IPS-20b (cell line): Measurements from ENCODE around the gene ZSCAN5B.

Source experiments
- H3K27ac ChIP-seq: one replicate; pipeline ENCODE4 v1.5.1; 2013; ENCODE audit warnings: low read length
- H3K27me3 ChIP-seq: 2 replicates; pipeline ENCODE4 v1.6.1; 2013; ENCODE audit warnings: mild to moderate bottlenecking, low read length, inconsistent platforms; ENCODE audit not compliant: insufficient read depth
- H3K36me3 ChIP-seq: 2 replicates; pipeline ENCODE4 v1.6.1; 2013; ENCODE audit warnings: low read depth, mild to moderate bottlenecking, inconsistent platforms, low read length, moderate library complexity; ENCODE audit not compliant: insufficient read depth
- H3K4me1 ChIP-seq: 2 replicates; pipeline ENCODE4 v1.6.1; 2013; ENCODE audit warnings: mild to moderate bottlenecking, control low read depth, inconsistent platforms, low read length, moderate library complexity; ENCODE audit not compliant: insufficient read depth
- H3K4me3 ChIP-seq: 2 replicates; pipeline ENCODE4 v1.5.1; 2013; ENCODE audit warnings: mild to moderate bottlenecking, low read length, inconsistent platforms
- H3K9ac ChIP-seq: 2 replicates; pipeline ENCODE4 v1.6.1; 2013; ENCODE audit warnings: low read depth, mild to moderate bottlenecking, inconsistent platforms, low read length, moderate library complexity
- H3K9me3 ChIP-seq: 2 replicates; pipeline ENCODE4 v1.6.1; 2013; ENCODE audit warnings: mild to moderate bottlenecking, low read depth, low read length, inconsistent platforms; ENCODE audit not compliant: insufficient read depth

ZSCAN5B gene

DNA sequence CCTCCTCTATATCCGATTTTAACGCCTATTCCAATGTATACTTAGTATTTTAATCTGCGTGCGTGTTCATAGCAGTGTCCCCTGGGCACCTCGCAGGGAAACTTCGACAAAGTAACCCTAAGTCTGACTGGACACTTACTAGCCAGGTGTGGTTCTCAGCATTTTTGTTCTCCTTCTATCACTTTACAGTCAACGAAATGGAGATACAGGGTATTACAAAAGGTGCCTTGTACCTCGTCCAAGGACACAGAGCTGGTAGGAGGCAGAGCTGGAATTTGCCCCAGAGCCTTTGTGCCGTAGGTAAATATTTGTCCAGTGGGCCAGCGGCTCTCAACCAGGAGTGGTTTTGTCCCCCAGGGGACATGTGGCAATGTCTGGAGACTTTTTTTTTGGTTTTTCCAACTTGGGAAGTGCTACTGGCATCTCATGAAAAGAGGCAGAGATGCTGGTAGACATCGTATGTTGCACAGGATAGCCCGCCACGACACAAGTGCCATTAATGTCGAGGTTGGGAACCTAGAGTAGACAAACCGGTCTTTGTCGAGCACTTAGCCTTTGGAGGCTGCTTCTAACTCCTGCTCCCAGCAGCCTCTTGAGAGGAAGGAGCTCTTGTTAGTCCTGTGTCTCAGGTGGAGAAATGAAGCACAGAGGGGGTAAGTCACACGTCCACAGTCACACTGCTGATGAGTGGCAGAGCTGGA is 55.3 kb downstream of the ZSCAN5B start:
- peak overlapping the region; percentile 53 for H3K27ac ChIP-seq
- no peaks in the 10 kb centered on the region for H3K9me3 ChIP-seq
- peaks cover 16% of the 10 kb centered on the region; the same call in 1 of the 2 replicates for H3K4me1 ChIP-seq
- H3K36me3 ChIP-seq = peaks cover 2% of the 10 kb centered on the region
- H3K27me3 ChIP-seq = no peaks in the 10 kb centered on the region
- peak overlapping the region; percentile 89; the same call in 1 of the 2 replicates for H3K9ac ChIP-seq
- H3K4me3 ChIP-seq = peak overlapping the region; percentile 80

GRCh38 chr19:56141417-56141993 is 56.1 kb downstream of the ZSCAN5B start:
- H3K4me3 ChIP-seq = peak overlapping the region; percentile 80
- peak overlapping the region; percentile 53 for H3K27ac ChIP-seq
- H3K36me3 ChIP-seq = no peaks in the 10 kb centered on the region
- H3K4me1 ChIP-seq = peaks cover 18% of the 10 kb centered on the region; the same call in 1 of the 2 replicates
- H3K27me3 ChIP-seq = no peaks in the 10 kb centered on the region
- H3K9me3 ChIP-seq = no peaks in the 10 kb centered on the region
- H3K9ac ChIP-seq = peak overlapping the region; percentile 89; the same call in 1 of the 2 replicates

DNA sequence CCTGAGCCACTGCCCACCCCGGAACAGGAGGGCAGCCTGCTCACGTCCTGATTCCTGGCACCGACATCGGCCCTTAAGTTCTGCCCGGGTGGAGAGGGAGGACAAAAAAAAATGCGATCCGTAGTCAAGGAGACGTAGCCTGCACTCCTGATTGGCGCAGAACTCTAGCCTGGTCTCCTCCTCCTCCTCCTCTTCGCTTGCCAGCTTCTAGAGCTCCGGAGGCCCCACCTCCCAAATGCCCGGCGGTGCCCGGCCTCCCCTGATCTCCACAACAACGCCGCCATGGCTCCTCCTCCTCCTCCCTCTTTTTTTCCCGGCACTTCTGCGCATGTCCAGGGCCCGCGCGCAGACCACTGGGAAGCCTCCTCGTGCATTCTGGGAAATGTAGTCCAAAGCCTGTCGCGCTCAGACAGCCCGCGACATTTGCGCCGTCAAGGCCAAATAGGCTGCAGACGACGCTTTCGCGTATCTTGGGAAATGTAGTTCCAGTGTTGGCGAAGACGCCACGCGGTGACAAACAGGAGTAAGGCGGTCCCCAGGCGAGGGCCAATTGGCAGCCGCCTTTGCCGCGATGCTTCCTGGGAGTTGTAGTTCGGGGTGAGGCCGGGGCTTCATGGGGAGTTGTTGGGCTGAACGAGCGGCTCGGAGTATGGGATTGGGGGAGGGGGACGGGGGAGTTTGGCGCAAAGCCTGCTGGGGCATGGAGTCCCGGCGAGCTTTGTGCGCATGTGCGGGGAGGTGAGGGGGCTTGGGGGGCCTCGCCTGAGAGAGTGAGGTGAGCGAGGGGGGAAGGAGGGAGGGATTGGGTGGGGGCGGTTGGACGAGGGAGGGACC is 56.8 kb downstream of the ZSCAN5B start, which contains the start of gene ZNF444:
ZNF444 (plus strand) TSS at position 705 of the 834 bp plus-strand sequence. CDS start 5,625 bp downstream, outside the sequence.
- Histone ChIP-seq H3K9ac (peak within 1 kb of the TSS; percentile 89; the same call in 1 of the 2 replicates), H3K36me3 (no peaks in the 10 kb centered on the region), H3K27ac (peak within 1 kb of the TSS; percentile 71), H3K4me3 (peak within 1 kb of the TSS; percentile 80), H3K9me3 (no peaks in the 10 kb centered on the region), H3K27me3 (no peaks in the 10 kb centered on the region), H3K4me1 (peaks cover 18% of the 10 kb centered on the region; the same call in 1 of the 2 replicates)

- no peaks in the 10 kb centered on the region for H3K36me3 ChIP-seq
- H3K27me3 ChIP-seq = no peaks in the 10 kb centered on the region
- peak overlapping the region; percentile 75; the same call in 1 of the 2 replicates for H3K9ac ChIP-seq
- no peaks in the 10 kb centered on the region for H3K9me3 ChIP-seq
- H3K27ac ChIP-seq = peak overlapping the region; percentile 71
- peaks cover 18% of the 10 kb centered on the region; the same call in 1 of the 2 replicates for H3K4me1 ChIP-seq
- peak overlapping the region; percentile 80 for H3K4me3 ChIP-seq
Measured at GRCh38 chr19:56139847-56140582, 57.6 kb downstream of the ZSCAN5B start.
